ENCODE results near the gene AHCY.
"Not testable (repeated sequence)": the region's sequence is repeated elsewhere in the genome, so short reads cannot be mapped to it uniquely, and the experiment has no call there.

AHCY gene

DNA sequence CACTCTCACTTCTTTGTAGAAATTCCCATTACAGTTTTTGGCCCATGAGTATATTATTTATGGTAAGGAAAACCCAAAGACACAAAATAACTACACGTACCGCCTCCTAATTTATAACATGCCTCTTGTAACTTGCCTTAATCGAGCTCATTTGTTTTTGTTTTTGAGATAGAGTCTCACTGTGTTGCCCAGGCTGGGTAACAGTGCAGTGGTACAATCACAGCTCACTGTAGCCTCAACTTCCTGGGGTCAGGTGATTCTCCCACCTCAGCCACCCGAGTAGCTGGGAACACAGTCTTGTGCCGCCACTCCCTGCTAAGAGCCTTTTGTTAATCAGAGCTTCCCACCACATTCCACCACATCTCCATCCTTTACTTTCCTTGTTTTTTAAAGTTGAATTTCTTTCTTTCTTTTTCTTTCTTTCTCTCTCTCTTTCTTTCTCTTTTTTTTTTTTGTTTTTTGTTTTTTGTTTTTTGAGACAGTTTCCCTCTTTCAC lies 46.5 kb downstream of the AHCY start:
- TF ChIP-seq, protein P1, sequence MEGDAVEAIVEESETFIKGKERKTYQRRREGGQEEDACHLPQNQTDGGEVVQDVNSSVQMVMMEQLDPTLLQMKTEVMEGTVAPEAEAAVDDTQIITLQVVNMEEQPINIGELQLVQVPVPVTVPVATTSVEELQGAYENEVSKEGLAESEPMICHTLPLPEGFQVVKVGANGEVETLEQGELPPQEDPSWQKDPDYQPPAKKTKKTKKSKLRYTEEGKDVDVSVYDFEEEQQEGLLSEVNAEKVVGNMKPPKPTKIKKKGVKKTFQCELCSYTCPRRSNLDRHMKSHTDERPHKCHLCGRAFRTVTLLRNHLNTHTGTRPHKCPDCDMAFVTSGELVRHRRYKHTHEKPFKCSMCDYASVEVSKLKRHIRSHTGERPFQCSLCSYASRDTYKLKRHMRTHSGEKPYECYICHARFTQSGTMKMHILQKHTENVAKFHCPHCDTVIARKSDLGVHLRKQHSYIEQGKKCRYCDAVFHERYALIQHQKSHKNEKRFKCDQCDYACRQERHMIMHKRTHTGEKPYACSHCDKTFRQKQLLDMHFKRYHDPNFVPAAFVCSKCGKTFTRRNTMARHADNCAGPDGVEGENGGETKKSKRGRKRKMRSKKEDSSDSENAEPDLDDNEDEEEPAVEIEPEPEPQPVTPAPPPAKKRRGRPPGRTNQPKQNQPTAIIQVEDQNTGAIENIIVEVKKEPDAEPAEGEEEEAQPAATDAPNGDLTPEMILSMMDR (conservative IDR thresholded peaks at IDR 0.05; ENCODE audit: control insufficient read depth, insufficient read depth, low read depth, low read length) = no peak
- H3K4me3 ChIP-seq (ENCODE audit: control insufficient read depth, low read depth, low read length) = no peak overlapping the region
- no peak for DNase-seq (ENCODE audit: low read depth)

DNA sequence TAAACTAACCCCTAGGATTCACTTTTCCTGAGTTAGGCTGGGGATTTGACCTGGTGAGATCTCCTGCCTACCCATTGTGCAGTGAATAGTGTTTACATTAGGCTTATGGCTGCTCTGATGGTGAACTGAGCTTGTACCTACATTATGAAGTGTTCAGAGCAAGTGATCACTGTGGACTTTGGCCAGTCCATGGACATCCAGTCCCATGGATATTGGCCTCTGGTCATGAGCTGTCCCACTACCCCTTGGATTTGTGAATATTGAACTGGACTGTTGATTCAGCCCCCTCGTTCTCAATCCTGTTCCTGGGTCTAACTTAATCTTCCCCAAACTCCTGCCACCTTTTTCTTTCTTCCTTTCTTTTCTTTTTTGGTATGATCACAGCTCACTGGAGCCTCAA lies 48.2 kb downstream of the AHCY start:
- DNase-seq (ENCODE audit: low read depth) = no peak
- no peak overlapping the region for H3K4me3 ChIP-seq (ENCODE audit: control insufficient read depth, low read depth, low read length)
- TF ChIP-seq, protein P1 (conservative IDR thresholded peaks at IDR 0.05; ENCODE audit: control insufficient read depth, insufficient read depth, low read depth, low read length) = no peak

DNA sequence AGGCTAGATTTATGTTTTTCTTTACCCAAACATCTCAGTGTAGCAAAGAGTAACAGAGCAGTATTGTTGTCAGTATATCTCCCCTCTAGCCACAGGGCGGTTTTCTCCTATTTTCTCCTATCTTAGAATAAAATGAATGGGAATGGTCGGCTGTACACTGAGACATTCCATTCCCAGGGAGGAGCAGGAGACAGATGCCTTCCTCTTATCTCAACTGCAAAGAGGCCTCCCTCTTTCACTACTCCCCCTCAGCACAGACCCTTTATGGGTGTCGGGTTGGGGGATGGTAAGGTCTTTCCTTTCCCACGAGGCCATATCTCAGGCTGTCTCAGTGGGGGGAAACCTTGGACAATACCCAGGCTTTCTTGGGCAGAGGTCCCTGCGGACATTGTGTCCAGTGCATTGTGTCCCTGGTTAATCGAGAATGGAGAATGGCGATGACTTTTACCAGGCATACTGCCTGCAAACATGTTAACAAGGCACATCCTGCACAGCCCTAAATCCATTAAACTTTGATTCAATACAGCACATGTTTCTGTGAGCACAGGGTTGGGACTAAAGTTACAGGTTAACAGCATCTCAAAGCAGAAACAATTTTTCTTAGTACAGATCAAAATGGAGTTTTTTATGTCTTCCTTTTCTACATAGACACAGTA lies 50.6 kb downstream of the AHCY start:
- DNase-seq (ENCODE audit: low read depth); H3K4me3 ChIP-seq (ENCODE audit: control insufficient read depth, low read depth, low read length): not testable (repeated sequence)

- H3K4me3 ChIP-seq (ENCODE audit: control insufficient read depth, low read depth, low read length) = no peak overlapping the region
- TF ChIP-seq, protein P1 (conservative IDR thresholded peaks at IDR 0.05; ENCODE audit: control insufficient read depth, insufficient read depth, low read depth, low read length) = no peak
- no peak for DNase-seq (ENCODE audit: low read depth)
Measured at GRCh38 chr20:34251619-34252018, 51.5 kb downstream of the AHCY start.

DNA sequence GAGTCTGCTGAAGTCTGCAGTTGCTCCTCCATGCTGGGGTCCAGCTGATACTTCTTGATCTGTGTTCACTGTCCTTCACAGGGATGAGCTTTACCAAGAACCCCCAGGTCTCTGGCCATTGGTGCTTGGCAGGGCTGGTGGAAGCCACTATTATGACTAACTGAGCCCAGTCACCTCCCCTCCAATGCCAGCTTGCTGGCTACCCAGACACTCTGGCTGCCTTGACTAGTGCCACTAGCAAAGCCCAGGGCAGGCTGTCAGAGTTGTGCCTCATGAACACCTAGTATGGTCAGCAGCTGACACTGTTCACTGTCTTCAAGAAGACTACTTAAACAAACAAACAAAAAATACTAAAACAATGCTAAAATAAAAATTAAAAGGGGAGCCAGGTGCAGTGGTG lies 53.1 kb downstream of the AHCY start:
- TF ChIP-seq, protein P1 (conservative IDR thresholded peaks at IDR 0.05; ENCODE audit: control insufficient read depth, insufficient read depth, low read depth, low read length) = no peak

DNA sequence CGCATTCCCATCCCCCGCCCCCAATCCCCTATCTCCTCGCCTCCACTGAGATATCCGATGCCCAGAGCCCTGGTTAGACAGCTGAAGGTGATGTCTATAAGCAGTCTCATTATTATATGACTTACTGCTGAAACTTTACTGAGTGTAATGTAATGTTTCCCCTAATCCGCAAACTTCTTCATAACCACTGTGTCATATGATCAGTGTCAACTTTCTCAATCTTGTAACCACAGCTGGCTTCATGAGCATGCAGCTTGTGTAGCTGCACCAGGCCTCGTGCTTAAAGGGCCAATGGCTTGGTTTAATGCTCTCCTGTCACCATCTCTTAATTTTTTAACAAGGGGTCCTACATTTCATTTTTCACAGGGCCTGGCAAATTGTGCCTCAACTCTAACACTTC lies 53.9 kb downstream of the AHCY start:
- TF ChIP-seq, protein P1 (conservative IDR thresholded peaks at IDR 0.05; ENCODE audit: control insufficient read depth, insufficient read depth, low read depth, low read length) = no peak
- no peak overlapping the region for H3K4me3 ChIP-seq (ENCODE audit: control insufficient read depth, low read depth, low read length)
- peak; percentile 56 for DNase-seq (ENCODE audit: low read depth)

More for the DNA sequence above, 53.1 kb downstream of the AHCY start:
- H3K4me3 ChIP-seq (ENCODE audit: control insufficient read depth, low read depth, low read length) = no peak overlapping the region
- DNase-seq (ENCODE audit: low read depth) = no peak

GRCh38 chr20:34246126-34246626 lies 57.0 kb downstream of the AHCY start:
- TF ChIP-seq, protein P1 (conservative IDR thresholded peaks at IDR 0.05; ENCODE audit: control insufficient read depth, insufficient read depth, low read depth, low read length) = no peak
- DNase-seq (ENCODE audit: low read depth) = no peak
- no peak overlapping the region for H3K4me3 ChIP-seq (ENCODE audit: control insufficient read depth, low read depth, low read length)

Measured in fibroblast of mammary gland (primary cell).